GM18951 (cell line): ENCODE data around the gene DNAJB12.
A peak's percentile ranks its signal among the peaks of the same experiment; 100 is the strongest.
"Not testable (repeated sequence)": the region's sequence is repeated elsewhere in the genome, so short reads cannot be mapped to it uniquely, and the experiment has no call there.

Experiments used
- POLR2A ChIP-seq: IDR thresholded peaks from 4 replicates; pipeline ENCODE4 v1.6.1; 2011; ENCODE audit warnings: mild to moderate bottlenecking; ENCODE audit not compliant: insufficient read length, insufficient read depth; ENCODE audit errors: extremely low read depth
- in situ Hi-C: fragments of 300-500 bp; cut with MboI; formaldehyde crosslinking; loops from one replicate; pipeline ENCODE4 v1.12.0; 2022; ENCODE audit warnings: low sequenced_read_pairs, mixed read lengths, inconsistent platforms; ENCODE audit not compliant: unreplicated experiment

The DNAJB12 gene

DNA sequence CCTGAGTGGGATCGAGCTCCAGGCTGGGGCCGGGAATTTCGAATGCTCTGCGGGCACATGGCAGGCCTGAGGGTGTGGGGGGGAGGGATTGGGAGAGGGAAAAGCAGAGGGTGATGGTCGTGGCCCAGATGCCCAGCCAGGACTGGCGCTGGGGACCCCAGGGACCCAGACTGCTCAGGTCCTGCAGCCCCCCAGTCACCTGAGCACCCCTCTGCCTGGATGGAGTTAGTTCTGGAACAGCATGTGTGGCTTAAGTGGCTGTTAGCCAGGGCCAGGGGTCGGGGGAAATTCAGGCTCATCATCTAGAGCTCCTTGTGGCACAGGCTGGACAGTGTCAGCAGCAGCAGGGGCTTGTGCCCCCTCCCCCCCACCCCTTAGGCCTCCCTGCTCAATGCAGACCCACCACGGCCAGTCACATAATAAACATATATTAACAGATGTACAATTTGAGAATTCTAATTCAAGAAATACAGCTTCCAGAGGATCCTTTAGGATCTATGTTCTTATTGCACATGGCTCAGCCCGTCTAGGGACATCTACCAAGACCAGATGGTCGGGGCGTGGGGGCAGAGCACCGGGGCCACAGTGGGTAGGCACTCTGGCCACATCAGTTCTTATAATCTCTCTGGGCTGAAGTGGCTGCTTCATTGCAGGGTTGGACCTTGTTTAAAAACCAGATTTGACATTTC, 22.2 kb downstream of the DNAJB12 start:
- TF ChIP-seq POLR2A: no peak
- in situ Hi-C loops: loop anchor here (10.0 kb wide), 2 partner anchors 118 to 198 kb away; partner anchors contain the start of genes ANAPC16 and ASCC1

GRCh38 chr10:72331575-72332422, 22.9 kb downstream of the DNAJB12 start:
- TF ChIP-seq POLR2A: peak; percentile 44
- in situ Hi-C loops: loop anchor here (10.0 kb wide), 2 partner anchors 117 to 197 kb away; partner anchors contain the start of genes ANAPC16 and ASCC1

DNA sequence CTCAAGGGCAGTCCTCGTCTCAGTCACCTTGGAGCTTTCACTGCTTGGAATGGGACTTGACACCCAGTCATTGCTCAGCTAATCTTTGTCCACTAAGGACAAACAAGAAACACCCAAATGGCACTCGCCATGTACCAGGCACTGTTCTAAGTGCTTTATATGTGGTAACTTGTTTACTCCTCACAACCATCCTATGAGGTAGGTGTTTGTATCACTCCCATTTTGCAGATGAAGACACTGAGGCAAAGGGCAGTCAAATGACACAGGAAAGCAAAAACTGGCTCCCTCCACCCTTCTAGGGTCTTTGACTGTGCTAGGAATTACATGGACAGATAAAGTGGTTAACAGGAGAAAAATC, 24.7 kb downstream of the DNAJB12 start:
- in situ Hi-C loops: loop anchor here (10.0 kb wide), 2 partner anchors 115 to 195 kb away; partner anchors contain the start of genes ANAPC16 and ASCC1
- TF ChIP-seq POLR2A: no peak

- TF ChIP-seq POLR2A: no peak
- in situ Hi-C loops: loop anchor here (10.0 kb wide), 2 partner anchors 115 to 195 kb away; partner anchors contain the start of genes ANAPC16 and ASCC1
Observed at GRCh38 chr10:72329290-72330068, 25.2 kb downstream of the DNAJB12 start.

GRCh38 chr10:72328829-72329204, 25.9 kb downstream of the DNAJB12 start:
- in situ Hi-C loops: no loop called here
- no peak for TF ChIP-seq POLR2A

DNA sequence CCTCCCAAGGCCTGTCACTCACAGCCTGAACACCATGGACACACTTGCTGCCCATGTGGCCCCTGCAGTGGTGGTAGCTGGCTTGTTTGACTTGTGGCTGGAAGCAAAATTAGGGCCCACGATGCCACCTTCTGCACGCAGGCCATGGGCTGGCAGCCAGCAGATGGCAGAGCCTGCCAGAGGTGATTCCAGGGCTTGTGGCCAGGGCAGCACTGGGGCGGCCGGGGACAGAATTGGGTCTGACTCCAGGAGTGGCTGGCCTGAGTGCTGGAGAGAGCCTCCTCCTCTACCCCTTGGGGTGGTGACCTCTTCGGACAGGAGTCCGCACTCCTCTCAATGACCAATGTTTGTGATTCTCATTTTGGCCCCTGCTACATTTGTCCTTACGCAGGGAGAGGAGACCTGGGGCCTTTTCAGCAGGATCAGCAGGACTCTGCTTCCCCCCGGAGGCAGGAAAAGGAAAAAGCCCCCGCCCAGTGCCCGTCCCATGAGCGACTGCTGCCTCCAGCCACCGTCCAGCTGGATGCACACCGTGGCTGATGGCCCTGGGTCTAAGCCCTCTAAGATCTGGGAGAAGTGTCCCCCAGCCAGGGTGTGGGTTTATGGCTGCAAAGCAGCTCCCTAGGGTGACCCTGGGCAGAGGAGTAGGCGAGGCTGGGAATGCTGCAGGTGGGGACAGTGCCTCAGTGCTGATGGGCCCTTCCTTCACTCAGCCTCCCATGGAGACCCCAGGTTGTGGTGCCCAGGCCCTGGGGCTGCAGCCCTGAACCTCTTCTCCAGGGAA, 26.5 kb downstream of the DNAJB12 start:
- no peak for TF ChIP-seq POLR2A
- in situ Hi-C loops: no loop called here

GRCh38 chr10:72326665-72327603, 27.8 kb downstream of the DNAJB12 start:
- in situ Hi-C loops: not testable (repeated sequence)

DNA sequence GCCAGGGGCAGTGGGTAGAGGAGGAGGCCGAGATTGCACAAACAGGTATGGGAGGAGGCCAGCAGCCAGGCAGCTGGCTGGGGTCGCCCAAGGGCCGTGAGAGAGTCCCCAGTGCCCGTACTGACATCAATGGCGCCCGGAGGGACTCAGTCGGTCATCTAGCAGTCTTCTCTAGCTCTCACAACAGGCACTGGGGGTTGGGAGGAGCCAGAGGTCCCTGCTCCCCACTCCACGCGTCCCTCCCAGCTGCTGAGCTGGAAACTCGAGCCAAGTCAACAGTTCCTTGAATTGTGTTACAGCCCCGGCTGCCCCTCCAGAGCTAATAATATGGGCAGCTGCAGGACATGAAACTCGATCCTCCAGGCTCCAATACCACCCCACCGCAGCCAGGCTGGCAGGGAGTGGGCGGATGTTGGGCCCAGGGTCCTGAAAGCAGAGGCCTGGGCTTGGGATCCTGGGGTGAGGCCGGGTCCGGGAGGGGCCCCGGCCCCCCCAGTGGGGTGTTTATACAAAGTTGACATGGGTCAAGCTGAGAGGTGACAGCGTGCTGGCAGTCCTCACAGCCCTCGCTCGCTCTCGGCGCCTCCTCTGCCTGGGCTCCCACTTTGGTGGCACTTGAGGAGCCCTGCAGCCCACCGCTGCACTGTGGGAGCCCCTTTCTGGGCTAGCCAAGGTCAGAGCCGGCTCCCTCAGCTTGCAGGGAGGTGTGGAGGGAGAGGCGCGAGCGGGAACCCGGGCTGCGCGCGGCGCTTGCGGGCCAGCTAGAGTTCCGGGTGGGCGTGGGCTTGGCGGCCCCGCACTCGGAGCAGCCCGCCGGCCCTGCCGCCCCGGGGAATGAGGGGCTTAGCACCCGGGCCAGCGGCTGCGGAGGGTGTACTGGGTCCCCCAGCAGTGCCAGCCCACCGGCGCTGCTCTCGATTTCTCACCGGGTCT, 29.2 kb downstream of the DNAJB12 start:
- in situ Hi-C loops: not testable (repeated sequence)

GRCh38 chr10:72323771-72324191, 30.9 kb downstream of the DNAJB12 start:
- in situ Hi-C loops: no loop called here
- TF ChIP-seq POLR2A: no peak

DNA sequence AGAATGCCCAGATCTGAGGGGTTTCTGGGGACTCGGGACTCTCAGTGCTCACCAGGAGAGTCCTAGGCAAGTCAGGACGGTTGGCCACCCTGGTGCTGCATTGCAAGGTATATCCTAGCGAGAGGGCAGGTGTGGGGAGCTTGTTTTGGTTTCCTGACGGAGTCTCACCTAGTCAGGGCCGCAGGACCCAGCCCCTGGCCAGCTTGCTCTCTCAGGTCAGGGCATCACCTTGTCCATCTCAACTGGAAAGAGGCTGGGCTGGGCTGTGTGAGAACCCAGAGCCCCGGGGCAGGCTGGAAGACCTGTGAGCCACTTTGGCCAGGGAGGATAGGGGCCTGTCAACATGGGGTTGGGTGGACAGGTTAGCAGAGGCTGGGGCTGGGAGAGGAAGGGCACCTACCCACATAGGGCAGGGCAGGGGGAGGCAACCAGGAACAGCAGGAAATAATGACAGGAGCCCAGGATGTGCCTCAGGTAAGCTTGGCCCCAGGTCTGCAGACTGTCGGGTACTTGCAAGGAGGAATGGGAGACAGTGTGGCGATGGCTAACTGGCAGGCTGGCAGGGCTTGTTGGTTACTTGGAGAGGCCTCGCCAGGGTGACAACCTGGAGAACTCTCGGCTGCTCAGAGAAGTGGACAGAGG, 31.5 kb downstream of the DNAJB12 start:
- in situ Hi-C loops: no loop called here
- no peak for TF ChIP-seq POLR2A
